GM19455 (cell line): ENCODE results near the gene SEM1.
"Not testable (repeated sequence)": the region's sequence is repeated elsewhere in the genome, so short reads cannot be mapped to it uniquely, and the experiment has no call there.

Experiments used
- ATAC-seq: cut with Tn5 transposase; IDR thresholded peaks from one replicate; pipeline ENCODE4 v1.9.1; 2021; ENCODE audit not compliant: unreplicated experiment

SEM1 gene

DNA sequence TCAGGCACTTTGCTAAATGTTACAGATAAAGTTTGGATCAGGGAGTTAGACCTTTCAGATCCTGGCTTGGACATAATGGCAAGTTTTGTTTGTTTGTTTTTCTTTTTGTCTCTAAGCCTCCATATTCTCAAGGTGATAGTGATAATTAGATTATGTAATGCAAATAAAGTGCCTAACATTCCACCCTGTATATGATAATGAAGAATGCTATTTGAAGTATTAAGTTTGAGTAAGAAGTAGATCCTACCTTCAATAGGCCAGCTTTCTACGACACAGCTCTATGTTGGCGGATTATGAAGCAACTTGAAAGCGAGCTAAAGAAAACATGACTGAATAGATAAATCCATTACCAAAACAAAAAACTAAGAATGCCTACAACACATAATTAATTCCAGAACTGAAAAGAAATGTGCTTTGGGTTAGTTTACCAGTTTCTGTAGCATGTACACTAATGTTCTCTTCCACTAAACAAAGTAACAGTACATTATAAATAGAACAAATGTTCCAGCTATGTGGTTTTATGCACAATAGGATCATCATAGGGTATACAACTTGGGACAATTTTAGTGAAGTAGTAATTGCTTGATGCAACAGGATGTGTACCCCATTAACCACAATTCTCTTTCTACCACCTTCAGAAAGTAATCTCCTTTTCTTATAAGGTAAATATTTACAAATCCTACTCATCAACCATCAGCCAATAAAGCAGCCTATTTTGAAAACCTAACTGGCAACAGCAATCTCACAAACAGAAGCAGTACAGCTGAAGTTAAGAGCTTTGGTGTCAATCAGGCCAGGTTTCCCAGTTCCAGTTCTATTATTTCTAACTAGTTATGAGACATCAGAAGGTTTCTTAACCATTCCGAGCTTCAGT is 1.5 kb downstream of the SEM1 start:
- no peak for ATAC-seq

DNA sequence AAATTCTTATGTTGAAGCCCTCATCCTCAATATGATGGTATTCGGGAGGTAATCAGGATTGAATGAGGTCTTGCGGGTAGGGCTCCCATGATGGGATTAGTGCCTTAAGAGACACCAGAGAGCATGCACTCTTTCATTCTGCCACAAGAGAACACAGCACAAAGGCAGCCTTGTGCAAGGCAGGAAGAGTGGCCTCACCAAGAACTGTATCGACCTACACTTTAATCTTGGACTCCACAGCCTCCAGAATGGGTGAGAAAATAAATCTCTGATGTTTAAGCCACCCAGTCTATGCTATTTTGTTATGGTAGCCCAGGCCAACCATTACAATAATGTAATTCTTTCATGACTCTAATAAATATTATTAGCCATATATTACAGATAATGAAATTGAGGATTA is 8.4 kb downstream of the SEM1 start:
- no peak for ATAC-seq

DNA sequence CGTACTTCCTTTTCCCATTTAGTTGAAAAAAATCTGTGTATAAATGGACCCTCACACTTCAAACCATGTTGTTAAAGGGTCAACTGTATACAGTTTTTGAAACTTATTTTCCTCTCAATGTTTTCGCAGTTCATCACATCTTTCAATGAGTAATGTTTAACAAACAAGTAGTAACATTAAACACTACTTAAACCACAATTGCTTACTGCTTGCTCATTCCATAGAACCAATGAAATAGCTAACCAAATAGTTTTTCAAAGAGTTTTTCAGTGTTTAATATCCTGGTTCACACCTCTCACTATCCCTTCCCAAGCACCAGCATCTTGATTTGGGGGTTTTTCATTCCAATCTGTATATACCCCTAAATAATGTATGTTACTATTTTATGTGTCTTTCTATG is 9.1 kb downstream of the SEM1 start:
- ATAC-seq = no peak

DNA sequence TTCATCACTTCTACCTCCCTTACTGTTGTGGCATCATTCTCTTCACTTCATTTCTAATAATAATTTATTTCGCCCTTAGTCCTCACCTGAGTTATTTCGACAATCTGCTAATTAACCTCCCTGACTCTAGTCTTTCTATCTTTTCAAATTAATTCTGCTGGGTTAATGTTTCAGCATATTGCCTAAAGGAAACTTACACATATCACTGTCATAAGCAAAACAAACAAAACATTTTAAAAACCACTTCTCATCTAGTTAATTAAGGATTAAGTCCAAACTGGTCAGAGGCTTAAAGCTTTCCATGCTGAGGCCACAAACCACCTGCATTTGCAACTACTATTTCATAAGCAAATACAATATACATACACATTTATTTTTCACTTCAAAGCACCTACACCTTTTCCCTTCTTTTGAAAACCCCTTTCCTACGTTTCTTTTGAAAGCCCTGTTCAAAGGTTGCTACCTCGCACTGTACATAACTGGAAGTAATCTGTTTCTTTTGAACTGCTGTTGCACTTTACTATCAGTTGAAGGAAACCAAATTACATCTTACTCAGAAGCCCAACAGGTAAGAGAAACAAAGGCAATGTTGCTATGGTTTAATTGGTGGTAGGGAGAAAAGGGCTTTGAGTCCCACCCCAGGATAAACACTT is 10.3 kb downstream of the SEM1 start:
- no peak for ATAC-seq

DNA sequence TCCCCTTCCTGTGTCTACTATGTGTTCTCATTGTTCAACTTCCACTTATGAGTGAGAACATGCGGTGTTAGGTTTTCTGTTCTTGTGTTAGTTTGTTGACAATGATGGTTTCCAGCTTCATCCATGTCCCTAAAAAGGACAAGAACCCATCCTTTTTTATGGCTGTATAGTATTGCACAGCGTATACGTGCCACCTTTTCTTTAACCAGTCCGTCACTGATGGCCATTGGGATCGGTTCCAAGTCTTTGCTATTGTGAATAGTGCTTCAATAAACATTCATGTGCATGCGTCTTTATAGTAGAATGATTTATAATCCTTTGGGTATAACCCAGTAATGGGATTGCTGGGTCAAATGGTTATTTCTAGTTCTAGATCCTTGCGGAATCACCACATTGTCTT is 11.2 kb downstream of the SEM1 start:
- not testable (repeated sequence) for ATAC-seq

DNA sequence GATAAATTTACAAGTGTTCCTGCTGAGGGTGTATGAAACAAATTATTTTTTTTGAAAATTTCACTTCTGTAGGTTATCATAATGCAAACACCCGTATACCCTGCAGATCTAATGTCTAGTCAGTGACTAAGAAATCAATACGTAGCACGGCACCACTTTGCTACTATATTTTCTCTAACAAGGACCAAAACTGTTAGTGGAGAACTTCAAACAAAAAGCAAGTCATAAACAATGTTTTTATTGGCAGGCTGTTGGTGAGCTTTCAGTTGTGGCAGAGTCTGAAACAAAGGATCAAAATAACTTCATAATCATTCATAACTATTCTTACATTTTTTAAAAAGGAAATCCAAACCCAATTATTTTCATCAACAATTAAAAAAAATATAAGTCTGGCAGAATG is 11.8 kb downstream of the SEM1 start:
- no peak for ATAC-seq

DNA sequence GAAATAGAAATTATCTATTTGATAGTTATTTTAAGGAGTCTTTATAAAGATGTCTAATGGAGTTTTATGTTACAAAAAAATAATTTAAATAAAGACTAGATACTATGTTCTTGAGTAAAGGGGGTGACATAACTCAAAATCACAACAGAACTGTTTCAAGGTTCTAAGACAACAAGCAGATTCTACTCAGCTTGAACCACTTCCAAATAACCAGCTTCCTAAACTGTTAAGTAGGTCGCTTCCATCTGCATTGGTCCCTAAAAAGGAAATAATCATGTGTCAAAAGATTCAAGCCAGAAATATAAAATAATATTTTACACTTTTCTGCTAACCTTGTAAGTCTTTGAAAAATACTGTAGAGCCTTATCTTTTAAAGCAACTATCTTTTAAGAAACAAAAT is 14.1 kb downstream of the SEM1 start:
- no peak for ATAC-seq

DNA sequence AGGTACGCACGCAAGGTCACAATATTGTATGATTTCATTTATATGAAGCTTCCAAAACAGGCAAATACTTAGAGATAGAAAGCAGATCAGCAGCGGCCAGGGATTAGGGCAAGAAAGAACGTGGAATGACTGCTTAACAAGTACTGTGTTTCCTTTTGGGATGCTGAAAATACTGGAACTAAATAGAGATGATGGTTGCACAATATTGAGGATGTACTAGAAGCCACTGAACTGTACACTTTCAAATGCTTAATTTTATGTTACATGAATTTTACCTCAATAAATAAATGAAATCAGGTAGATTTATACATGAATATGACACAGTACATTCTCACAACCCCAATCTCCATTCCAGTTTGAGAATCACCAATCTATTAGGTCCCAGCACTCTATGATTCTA is 15.6 kb downstream of the SEM1 start:
- ATAC-seq = no peak

DNA sequence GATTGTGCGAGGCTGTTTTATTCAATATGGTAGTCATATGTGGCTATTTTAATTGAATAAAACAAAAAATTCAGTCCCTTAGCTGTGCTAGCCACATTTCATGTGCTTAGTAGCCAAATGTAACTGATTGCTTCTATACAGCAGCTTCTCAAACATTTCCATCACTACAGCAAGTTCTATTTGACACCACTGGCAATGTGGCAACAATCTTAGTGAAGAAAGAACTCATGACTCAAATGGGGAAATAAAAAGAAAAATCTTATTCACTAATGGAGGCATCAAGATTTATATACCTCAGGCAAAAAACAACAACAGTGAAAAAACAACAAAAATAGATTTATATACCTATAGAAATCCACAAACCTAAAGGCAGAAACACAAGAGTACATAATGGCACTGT is 17.9 kb downstream of the SEM1 start:
- ATAC-seq = no peak

DNA sequence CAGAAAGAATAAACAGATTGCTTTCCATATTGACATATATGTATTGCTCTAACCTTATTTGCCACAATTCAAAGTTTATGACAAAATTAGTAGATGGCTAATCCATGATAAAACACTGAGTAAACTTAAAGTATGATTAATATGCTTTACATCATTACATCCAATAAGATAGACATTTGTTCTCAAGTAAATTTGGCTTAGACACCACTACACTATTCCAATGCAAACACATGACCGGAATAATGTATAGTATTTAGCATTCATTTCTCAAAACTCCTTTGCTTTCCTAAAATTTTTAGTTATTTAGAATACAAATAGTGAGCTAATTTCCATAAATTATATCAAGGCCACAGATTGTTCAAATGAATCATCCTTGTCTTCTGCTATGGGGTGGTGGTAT is 20.2 kb downstream of the SEM1 start:
- ATAC-seq = no peak

DNA sequence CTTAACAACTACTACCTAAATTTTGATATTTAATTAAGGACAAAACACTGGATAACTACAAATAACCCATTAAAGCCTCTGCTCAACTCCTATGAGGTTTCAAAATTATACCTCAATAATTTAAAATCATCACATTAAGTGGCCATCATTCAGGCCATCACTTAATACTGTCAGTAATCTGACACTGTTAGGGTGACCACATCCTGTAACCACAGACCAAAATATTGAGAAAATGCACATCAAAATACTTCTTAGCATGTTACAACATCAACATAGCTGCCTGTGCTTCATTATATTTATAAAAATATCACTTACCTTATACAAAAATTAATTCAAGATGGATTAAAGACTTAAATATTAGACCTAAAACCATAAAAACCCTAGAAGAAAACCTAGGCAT is 23.3 kb downstream of the SEM1 start:
- ATAC-seq = no peak

DNA sequence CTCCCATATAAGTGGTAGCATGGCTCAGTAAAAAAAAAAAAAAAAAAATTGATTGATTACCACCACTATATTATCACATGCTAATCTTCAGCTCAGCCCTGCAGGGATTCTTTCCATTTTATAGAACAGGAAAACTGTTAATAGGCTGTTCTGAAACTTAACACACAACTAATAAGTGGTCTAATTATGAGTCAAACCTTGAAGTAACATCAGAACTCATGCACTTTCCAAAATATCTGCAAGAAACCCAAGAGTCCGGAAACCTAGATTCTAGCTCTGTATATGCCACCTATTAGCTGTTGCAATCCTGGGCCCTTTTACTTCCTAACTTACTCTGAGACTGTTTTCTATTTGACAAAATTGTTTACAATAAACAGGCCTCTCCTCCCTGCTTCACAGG is 23.9 kb downstream of the SEM1 start:
- ATAC-seq = peak; percentile 89

DNA sequence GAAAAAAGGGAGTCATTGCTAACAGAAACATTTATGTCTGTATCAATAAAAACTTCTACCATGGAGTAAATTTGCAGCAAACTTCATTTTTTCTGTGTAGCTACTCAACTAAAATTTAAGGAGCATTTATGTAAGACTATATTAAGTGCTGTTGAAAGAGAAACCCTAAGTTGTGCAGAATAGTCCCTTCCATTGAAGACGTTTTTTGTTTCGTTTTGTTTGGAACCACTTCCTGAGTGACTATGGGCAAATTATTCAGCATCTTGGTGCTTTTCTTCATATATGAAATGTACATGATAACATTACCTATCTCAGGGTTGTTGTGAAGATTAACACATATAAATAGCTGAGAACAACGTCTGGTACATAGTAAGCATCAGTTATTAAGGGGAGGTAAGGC is 24.3 kb downstream of the SEM1 start:
- peak; percentile 86 for ATAC-seq

DNA sequence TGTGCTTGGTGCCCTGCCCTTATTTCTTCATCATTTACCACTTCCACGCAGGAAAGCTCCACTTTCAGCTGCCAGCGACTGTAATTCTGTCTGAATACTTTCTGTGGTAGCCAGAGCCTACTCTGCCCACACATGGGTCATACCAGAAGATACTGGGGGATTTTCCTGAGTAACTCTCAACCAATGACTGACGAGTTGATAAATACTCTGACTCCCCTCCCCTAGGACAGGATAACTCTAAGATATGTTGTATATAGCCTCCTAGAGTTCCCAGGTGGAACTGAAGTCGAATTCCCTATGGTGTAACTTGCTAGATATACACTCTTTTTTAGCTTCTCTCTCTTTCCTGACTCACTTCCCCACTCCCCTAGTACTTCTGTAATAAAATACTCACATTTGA is 29.8 kb downstream of the SEM1 start:
- no peak for ATAC-seq

DNA sequence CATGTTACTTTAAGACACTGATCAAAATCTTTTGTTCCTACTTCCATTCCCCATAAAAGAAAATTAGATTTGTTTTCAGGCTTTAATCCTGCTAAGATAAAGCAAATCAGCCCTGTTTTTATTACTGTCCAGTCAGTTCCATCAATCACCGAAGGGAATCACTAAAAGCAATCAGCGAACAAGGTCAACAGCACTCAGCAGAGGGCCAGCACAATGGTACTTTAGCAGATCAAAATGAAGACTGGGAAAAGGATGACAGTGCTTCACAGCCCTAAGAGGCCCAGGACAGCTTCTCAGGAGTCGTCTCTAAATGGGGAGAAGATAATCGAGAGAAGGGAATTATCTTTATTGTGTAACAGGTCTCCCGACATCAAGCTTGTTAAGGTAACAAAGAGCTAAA is 32.7 kb downstream of the SEM1 start:
- ATAC-seq = no peak

DNA sequence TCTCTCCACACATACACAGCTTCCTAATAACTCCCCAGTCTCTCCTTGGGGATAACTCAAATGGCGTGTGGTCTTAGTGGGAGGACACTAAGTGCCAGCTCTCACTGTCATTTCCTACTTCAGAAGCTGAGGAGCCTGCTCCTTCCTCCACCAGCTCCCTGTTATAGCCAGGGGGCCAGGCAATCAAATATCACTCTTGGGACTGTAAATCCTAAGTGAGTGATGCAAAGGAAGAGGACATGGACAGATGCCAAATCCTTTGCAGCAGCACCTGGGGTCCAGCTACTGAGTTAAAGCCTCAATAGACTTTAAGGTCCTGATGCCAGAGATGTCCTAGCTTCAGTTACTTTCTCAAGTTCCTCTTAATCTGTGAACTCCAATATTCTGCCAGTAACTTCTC is 34.1 kb downstream of the SEM1 start:
- ATAC-seq = no peak

DNA sequence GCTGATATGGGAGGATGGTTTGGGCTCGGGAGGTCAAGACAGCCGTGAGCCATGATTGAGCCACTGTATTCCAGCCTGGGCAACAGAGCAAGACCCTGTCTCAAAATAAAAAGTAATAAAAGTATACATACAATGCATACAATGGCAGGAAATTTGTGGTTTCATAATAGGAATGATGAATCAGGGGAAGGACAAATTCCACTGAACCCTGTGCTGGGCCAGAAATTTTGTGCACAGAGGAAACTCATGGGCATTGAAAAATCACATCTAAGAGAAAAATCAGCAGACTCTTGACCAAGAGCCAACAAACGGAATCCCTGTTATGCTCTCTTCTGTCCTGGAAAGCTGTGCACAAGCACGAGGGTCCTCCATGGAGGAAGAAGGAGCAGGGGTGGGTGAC is 35.1 kb downstream of the SEM1 start:
- ATAC-seq = no peak

DNA sequence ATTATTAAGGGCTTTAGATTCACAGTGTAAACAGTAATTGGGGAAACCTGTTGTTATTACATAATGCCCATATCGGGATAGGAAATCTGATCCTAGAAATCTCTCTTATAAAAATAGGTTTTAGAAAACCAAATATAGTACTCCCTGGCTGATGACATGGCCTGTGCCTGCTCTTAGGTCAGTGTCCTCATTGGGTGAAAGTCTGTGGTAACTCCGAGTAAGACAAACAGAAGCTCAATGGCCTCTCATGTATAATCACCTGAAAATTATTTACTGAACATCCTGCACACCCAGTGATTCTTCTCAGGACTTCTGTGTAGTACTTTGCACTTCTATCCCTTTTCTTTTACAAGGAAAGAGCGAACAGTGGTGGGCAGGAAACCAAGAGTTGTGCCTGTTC is 37.8 kb downstream of the SEM1 start:
- ATAC-seq = no peak

DNA sequence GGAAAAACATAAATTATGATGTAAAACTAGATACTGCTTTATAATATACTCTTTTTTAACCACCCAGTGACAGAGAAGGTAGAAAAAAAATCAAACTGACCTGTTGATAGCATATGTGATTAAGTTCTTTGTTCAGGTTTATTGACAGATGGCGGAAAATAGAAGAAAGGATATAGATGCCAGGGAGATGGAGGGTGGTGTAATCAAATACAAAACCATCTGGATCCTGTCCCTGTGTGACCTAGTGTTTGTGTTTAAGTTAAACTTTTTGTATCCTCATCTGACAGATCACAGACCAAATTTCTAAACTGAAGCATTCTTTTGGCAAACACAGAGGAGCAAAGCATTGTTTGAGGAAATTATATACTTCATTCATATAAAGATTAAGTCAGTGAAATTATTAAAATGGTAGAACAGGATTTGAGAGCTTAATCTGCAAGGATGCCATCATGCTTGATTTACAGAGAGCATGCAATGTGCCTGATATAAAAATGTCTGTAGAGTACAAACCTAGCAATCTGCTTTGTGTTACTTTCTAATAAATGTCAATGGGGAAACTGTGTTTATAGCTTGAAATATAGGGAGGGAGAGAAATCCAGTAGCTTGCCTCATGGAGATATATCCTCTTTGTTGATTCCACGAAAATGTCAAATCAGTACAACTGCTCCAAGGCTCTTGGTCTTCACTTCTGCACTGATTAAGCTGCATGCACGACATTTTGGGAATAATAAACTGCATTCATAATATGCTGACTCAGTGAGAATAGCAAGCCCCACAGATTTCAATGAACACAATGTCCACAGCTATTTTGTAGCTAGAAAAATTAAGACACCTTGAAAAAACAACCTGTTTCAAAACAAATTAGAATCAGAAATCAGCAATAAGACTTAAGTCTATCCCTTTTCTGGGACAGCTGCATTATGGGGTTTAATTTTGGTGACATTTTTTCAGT is 39.0 kb downstream of the SEM1 start:
- no peak for ATAC-seq

DNA sequence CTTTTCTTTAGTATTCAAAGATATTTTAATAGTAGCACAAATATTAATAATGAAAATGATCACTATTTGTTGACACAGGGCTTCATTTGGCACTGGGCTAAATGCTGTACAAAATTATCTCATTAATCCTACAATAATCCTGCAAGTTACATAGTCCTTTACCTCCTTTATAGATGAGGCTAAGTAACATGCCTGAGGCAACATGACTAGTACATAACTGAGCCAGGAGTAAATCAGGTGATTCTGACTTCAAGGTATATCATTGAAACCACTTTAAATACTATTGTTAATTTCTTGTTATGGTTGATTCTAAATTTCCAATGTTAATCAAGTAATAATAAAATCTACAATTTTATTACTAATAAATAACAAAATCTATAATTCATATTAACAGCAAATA is 39.8 kb downstream of the SEM1 start:
- ATAC-seq = no peak

DNA sequence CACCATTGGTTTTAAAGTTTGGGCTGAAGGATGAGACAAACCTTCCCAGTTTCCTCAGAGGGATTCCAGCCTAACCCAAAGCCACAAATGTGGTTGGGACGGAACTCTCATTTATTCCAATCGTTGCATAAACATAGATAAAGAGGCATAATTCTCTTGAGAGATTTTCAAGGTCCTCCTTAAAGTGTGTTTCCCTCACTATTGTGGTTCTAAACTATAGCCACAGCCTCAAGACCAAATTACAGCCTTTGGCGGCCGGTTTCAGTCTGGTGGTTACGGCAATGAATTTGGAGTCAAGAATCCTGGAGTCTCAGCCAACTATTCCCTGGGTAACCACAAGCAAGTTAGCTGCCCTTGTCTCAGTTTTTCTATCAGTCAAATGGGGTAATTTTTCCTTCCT is 42.6 kb downstream of the SEM1 start:
- no peak for ATAC-seq

DNA sequence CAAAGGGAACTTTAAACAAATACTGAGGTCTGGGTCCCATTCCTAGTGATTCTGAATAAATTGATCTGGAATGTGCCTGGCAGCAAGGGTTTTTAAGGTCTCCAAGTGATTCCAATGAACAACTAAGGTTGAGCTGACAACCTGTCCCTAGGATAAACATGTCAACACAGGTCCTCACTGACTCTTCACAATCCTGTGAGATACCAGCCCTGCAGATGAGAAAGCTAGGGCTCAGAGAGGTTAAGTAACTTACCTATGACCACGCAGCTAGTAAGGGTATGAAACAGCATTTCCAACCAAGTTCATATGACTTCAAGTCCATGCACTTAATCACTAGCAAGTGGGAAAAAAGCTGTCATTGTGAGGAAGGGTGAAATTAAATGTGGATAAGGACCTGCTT is 44.0 kb downstream of the SEM1 start:
- ATAC-seq = no peak
